GM23338 (cell line): ENCODE measurements around the gene RTEL1. TPM values are rescaled to one million over a fixed set of nuclear protein-coding genes. Genes with fewer than 3 reads are reported as not detected.

Source experiments
- ATAC-seq: fragments of 200-7000 bp; cut with Tn5 transposase; 3 replicates; pipeline ENCODE4 v1.9.1; 2020
- DNase-seq: peaks from one replicate; pipeline ENCODE4 v3.0.0-alpha.2; 2015; ENCODE audit warnings: low spot score
- H2AFZ ChIP-seq: fragments of 200-600 bp; sonication (generic); 2 replicates; pipeline ENCODE4 v1.8.0; 2016; ENCODE audit warnings: antibody characterized with exemption, mild to moderate bottlenecking, moderate library complexity
- H3F3A ChIP-seq: fragments of 200-600 bp; sonication (generic); replicated peaks from 2 replicates; pipeline ENCODE4 v1.8.0; 2017; ENCODE audit warnings: antibody characterized with exemption, mixed run types, low read depth
- H3K27ac ChIP-seq: fragments of 200-600 bp; sonication (generic); 2 replicates; pipeline ENCODE4 v1.6.1; 2016; ENCODE audit warnings: low read depth
- H3K27me3 ChIP-seq: fragments of 200-600 bp; sonication (generic); 2 replicates; pipeline ENCODE4 v1.8.0; 2016; ENCODE audit warnings: mild to moderate bottlenecking, mixed run types, moderate library complexity; ENCODE audit not compliant: insufficient read depth
- H3K36me3 ChIP-seq: fragments of 200-600 bp; sonication (generic); 2 replicates; pipeline ENCODE4 v1.8.0; 2016; ENCODE audit warnings: mild to moderate bottlenecking; ENCODE audit not compliant: insufficient read depth
- H3K4me1 ChIP-seq: fragments of 200-600 bp; sonication (generic); 2 replicates; pipeline ENCODE4 v1.8.0; 2016; ENCODE audit warnings: mild to moderate bottlenecking, moderate library complexity; ENCODE audit not compliant: insufficient read depth
- H3K4me2 ChIP-seq: fragments of 200-600 bp; sonication (generic); 2 replicates; pipeline ENCODE4 v1.7.1; 2017; ENCODE audit warnings: mixed run types
- H3K4me3 ChIP-seq: fragments of 200-600 bp; sonication (generic); 2 replicates; pipeline ENCODE4 v1.6.1; 2016; ENCODE audit warnings: mixed run types
- H3K79me2 ChIP-seq: fragments of 200-600 bp; sonication (generic); replicated peaks from 2 replicates; pipeline ENCODE4 v1.8.0; 2017; ENCODE audit warnings: mild to moderate bottlenecking; ENCODE audit not compliant: insufficient read depth
- H3K9me2 ChIP-seq: fragments of 200-600 bp; sonication (generic); 2 replicates; pipeline ENCODE4 v1.8.0; 2017; ENCODE audit not compliant: insufficient read depth
- H4K20me1 ChIP-seq: fragments of 200-600 bp; sonication (generic); replicated peaks from 2 replicates; pipeline ENCODE4 v1.8.0; 2017; ENCODE audit warnings: mild to moderate bottlenecking; ENCODE audit not compliant: insufficient read depth
- H3K27ac Mint-ChIP-seq: 2 replicates; pipeline ENCODE4 v1.8.0; 2020; ENCODE audit warnings: inconsistent platforms, mild to moderate bottlenecking, moderate library complexity, mixed read lengths
- H3K27me3 Mint-ChIP-seq: 3 replicates; pipeline ENCODE4 v1.8.0; 2022; ENCODE audit warnings: low read depth, mild to moderate bottlenecking, moderate library complexity, mixed read lengths, inconsistent platforms; ENCODE audit not compliant: insufficient read depth, poor library complexity
- H3K36me3 Mint-ChIP-seq: 3 replicates; pipeline ENCODE4 v1.8.0; 2021; ENCODE audit warnings: low read depth, mild to moderate bottlenecking, inconsistent platforms, moderate library complexity, mixed read lengths
- H3K4me1 Mint-ChIP-seq: 3 replicates; pipeline ENCODE4 v1.8.0; 2020; ENCODE audit warnings: mild to moderate bottlenecking, inconsistent platforms, mixed read lengths
- H3K4me3 Mint-ChIP-seq: 3 replicates; pipeline ENCODE4 v1.8.0; 2021; ENCODE audit warnings: moderate library complexity, mild to moderate bottlenecking, inconsistent platforms, mixed read lengths
- H3K9me3 Mint-ChIP-seq: 3 replicates; pipeline ENCODE4 v1.8.0; 2020; ENCODE audit warnings: moderate library complexity, mild to moderate bottlenecking, inconsistent platforms, mixed read lengths
- CREB1 ChIP-seq: fragments of 250-450 bp; sonication (Bioruptor Pico); IDR thresholded peaks from 2 replicates; pipeline ENCODE4 v1.5.0; 2020; ENCODE audit warnings: low read depth, mild to moderate bottlenecking, moderate library complexity
- EZH2 ChIP-seq: fragments of 200-600 bp; sonication (generic); IDR thresholded peaks from one replicate; pipeline ENCODE4 v1.8.0; 2017; ENCODE audit warnings: antibody characterized with exemption, mild to moderate bottlenecking, low read depth; ENCODE audit not compliant: unreplicated experiment
- EZH2phosphoT487 ChIP-seq: fragments of 200-600 bp; sonication (generic); IDR thresholded peaks from one replicate; pipeline ENCODE4 v1.8.1; 2018; ENCODE audit warnings: antibody characterized with exemption; ENCODE audit not compliant: unreplicated experiment
- JUNB ChIP-seq: IDR thresholded peaks from one replicate; pipeline ENCODE4 v1.6.1; 2016; ENCODE audit warnings: antibody characterized with exemption; ENCODE audit not compliant: unreplicated experiment
- NANOG ChIP-seq: IDR thresholded peaks from 2 replicates; pipeline ENCODE4 v1.6.1; 2016; ENCODE audit warnings: antibody characterized with exemption, borderline replicate concordance
- ZNF114 ChIP-seq: fragments of 250-450 bp; sonication (Bioruptor Pico); IDR thresholded peaks from 2 replicates; pipeline ENCODE4 v1.5.0; 2020; ENCODE audit warnings: mild to moderate bottlenecking, moderate library complexity
- ZNF331 ChIP-seq: fragments of 250-450 bp; sonication (Bioruptor Pico); IDR thresholded peaks from 2 replicates; pipeline ENCODE4 v1.5.0; 2020; ENCODE audit warnings: low read depth, mild to moderate bottlenecking, moderate library complexity
- polyA plus RNA-seq: library from polyadenylated mRNA; unstranded; fragments of >200 nt; fragmentation: Nextera tagmentation; extraction: Ambion mirVana; gene quantifications from 2 replicates; pipeline ENCODE4 v1.2.1, GENCODE V29; 2016
- total RNA-seq: library from RNA; depleted of rRNA; stranded (reverse); fragments of >200 nt; shearing (Covaris generic); gene quantifications from 2 replicates; pipeline ENCODE4 v1.2.3, GENCODE V29; 2014
- TF ChIP-seq, protein P1 (sequence below): IDR thresholded peaks from 2 replicates; pipeline ENCODE4 v1.6.1; 2016; ENCODE audit warnings: antibody characterized with exemption
- TF ChIP-seq, protein P2 (sequence below), 2 experiments: fragments of 200-600 bp in 1 of 2; sonication (generic) in 1 of 2; conservative IDR thresholded peaks; 2 replicates each; pipeline versions ENCODE4 v1.5.1 to v1.6.1; 2016 to 2017; ENCODE audit warnings: antibody characterized with exemption in 2 of 2, low read depth in 2 of 2, mild to moderate bottlenecking in 2 of 2, moderate library complexity in 1 of 2

RTEL1 gene
- total and polyA plus RNA-seq, 2 experiments from 2014 or later, result 14.2 to 34.5 TPM

DNA sequence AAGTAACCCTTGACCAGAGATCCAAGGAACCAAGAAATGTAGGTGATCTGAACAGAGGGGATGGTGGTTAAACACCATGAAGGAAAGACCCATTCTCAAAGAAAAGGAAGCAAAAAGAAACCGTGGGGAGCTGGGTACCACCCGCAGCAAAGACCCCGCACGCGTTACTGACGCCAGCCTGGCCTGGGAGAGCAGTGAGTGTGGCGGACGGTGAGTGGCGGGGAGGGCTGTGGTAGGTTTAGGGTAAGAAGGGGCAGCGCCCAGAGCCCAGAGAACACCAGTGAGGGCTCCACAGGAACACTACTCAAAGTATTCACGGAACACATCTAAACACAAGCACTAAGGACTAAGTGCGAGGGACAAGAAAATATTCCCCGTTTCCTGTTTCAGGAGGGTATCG lies 35.4 kb upstream of the RTEL1 start (continued):
- TF ChIP-seq CREB1 (CRISPR knock-in tag), result no peak
- no peak for TF ChIP-seq ZNF114
- TF ChIP-seq, protein P1, sequence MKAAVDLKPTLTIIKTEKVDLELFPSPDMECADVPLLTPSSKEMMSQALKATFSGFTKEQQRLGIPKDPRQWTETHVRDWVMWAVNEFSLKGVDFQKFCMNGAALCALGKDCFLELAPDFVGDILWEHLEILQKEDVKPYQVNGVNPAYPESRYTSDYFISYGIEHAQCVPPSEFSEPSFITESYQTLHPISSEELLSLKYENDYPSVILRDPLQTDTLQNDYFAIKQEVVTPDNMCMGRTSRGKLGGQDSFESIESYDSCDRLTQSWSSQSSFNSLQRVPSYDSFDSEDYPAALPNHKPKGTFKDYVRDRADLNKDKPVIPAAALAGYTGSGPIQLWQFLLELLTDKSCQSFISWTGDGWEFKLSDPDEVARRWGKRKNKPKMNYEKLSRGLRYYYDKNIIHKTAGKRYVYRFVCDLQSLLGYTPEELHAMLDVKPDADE, result no peak
- TF ChIP-seq ZNF331 (CRISPR knock-in tag), result no peak
- TF ChIP-seq JUNB, result no peak
- no peak for TF ChIP-seq EZH2

DNA sequence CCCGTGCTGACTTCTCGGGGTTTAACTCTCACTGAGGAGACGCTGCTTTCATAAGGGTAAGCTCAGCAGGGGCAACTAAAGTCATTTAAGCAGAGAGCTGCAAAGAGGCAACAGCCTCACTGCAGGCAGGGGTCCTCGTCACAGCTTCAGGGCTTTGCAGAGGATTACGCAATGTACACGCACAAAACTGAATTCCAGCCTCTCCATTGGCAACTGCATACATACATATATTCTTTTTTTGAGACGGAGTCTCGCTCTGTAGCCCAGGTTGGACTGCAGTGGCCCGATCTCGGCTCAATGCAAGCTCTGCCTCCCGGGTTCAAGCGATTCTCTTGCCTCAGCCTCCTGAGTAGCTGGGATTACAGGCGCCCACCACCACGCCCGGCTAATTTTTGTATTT lies 33.6 kb upstream of the RTEL1 start:
- peaks cover 60% of the 10 kb centered on the region for H3K79me2 ChIP-seq

More for the DNA sequence above, 33.6 kb upstream of the RTEL1 start:
- Histone ChIP-seq H2AFZ (no peak overlapping the region), H3K4me2 (no peak overlapping the region), H3K4me1 (peaks cover 3% of the 10 kb centered on the region; the same call in 1 of the 2 replicates), H4K20me1 (no peaks in the 10 kb centered on the region), H3K27ac (peak overlapping the region; percentile 50; the same call in 1 of the 2 replicates), H3K4me3 (no peak overlapping the region), H3K27me3 (no peaks in the 10 kb centered on the region), H3F3A (peaks cover 10% of the 10 kb centered on the region; the same call in 1 of the 2 replicates), H3K9me2 (no peaks in the 10 kb centered on the region), H3K36me3 (no peaks in the 10 kb centered on the region)
- Mint-ChIP-seq H3K9me3 (no peaks in the 10 kb centered on the region), H3K36me3 (peaks cover 3% of the 10 kb centered on the region; the same call in 1 of the 3 replicates), H3K4me1 (peaks cover 23% of the 10 kb centered on the region), H3K27me3 (peaks cover 10% of the 10 kb centered on the region), H3K4me3 (no peak overlapping the region), H3K27ac (0 out of 2 replicates have a peak overlapping the region, but pooled peaks have one; percentile 47)
- peak; percentile 53 for DNase-seq
- peak; percentile 8; the same call in 2 of the 3 replicates for ATAC-seq
- TF ChIP-seq EZH2 (no peak), NANOG (no peak), EZH2phosphoT487 (no peak), ZNF114 (no peak), CREB1 (CRISPR knock-in tag) (no peak)
- TF ChIP-seq, protein P2, sequence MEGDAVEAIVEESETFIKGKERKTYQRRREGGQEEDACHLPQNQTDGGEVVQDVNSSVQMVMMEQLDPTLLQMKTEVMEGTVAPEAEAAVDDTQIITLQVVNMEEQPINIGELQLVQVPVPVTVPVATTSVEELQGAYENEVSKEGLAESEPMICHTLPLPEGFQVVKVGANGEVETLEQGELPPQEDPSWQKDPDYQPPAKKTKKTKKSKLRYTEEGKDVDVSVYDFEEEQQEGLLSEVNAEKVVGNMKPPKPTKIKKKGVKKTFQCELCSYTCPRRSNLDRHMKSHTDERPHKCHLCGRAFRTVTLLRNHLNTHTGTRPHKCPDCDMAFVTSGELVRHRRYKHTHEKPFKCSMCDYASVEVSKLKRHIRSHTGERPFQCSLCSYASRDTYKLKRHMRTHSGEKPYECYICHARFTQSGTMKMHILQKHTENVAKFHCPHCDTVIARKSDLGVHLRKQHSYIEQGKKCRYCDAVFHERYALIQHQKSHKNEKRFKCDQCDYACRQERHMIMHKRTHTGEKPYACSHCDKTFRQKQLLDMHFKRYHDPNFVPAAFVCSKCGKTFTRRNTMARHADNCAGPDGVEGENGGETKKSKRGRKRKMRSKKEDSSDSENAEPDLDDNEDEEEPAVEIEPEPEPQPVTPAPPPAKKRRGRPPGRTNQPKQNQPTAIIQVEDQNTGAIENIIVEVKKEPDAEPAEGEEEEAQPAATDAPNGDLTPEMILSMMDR (conservative IDR thresholded peaks at IDR 0.05; ENCODE audit: low read depth in 2 of 2), result 0 out of 4 replicates have a peak, but pooled peaks of 1 of the 2 experiments have one; percentile 6
